Neural progenitor cell (in vitro differentiated cells): ENCODE results near the gene PSG7.
"Not testable (repeated sequence)": the region's sequence is repeated elsewhere in the genome, so short reads cannot be mapped to it uniquely, and the experiment has no call there.

Source experiments
- EZH2 ChIP-seq: fragments of 200-600 bp; sonication (generic); IDR thresholded peaks from 2 replicates; pipeline ENCODE4 v1.6.1; 2017; ENCODE audit warnings: antibody characterized with exemption, mild to moderate bottlenecking, moderate library complexity
- EZH2phosphoT487 ChIP-seq: fragments of 200-600 bp; sonication (generic); IDR thresholded peaks from 2 replicates; pipeline ENCODE4 v1.6.1; 2017; ENCODE audit warnings: antibody characterized with exemption
- TF ChIP-seq, protein P1 (sequence below): fragments of 200-600 bp; sonication (generic); IDR thresholded peaks from 2 replicates; pipeline ENCODE4 v1.5.1; 2017; ENCODE audit warnings: antibody characterized with exemption, mild to moderate bottlenecking

DNA sequence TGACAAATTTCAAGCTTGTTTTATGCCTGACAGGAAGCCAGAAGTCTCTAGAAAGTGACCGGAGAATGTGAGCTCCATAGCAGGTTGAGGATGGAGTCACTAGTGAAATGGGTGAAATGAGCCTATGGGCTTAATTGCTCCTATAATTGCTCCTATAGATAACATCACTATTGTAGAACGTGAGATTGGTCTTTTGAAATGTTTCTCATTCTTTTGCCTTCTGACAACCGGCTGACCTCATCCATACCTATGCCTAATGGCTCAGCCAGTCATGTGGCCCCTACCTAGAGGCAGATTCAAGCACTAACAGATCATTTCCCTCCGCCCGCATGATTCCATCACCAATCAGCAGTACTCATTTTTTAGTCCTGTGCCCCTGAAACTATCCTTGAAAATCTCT lies 23.5 kb downstream of the PSG7 start:
- TF ChIP-seq, protein P1, sequence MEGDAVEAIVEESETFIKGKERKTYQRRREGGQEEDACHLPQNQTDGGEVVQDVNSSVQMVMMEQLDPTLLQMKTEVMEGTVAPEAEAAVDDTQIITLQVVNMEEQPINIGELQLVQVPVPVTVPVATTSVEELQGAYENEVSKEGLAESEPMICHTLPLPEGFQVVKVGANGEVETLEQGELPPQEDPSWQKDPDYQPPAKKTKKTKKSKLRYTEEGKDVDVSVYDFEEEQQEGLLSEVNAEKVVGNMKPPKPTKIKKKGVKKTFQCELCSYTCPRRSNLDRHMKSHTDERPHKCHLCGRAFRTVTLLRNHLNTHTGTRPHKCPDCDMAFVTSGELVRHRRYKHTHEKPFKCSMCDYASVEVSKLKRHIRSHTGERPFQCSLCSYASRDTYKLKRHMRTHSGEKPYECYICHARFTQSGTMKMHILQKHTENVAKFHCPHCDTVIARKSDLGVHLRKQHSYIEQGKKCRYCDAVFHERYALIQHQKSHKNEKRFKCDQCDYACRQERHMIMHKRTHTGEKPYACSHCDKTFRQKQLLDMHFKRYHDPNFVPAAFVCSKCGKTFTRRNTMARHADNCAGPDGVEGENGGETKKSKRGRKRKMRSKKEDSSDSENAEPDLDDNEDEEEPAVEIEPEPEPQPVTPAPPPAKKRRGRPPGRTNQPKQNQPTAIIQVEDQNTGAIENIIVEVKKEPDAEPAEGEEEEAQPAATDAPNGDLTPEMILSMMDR, result not testable (repeated sequence)
- TF ChIP-seq EZH2, EZH2phosphoT487: not testable (repeated sequence)
